Measurements from ENCODE around the gene SPATA31D4. TPM values are rescaled to one million over a fixed set of nuclear protein-coding genes. Genes with fewer than 3 reads are reported as not detected.

The SPATA31D4 gene
- total RNA-seq, 1 experiment from 2014 or later: not detected

DNA sequence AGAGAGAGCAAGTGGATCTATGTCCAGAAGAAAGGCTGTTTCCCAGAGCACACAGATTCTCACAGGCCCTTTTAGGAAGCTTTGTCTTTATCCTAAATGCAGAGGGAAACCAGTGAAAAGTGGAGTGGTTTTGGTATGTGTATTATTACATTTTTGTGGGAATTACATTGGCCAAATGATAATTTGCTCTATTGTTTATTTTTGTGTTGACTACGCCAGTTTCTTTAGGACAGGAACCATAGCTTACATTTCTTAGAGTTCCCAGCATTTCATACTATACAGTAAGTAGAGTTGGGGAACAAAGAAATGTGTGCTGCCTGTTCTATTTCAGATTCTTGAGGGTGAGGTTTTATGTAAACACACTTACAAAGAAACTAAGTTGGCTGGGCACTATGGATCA, 29.4 kb upstream of the SPATA31D4 start:
- no peak for DNase-seq
- no peak overlapping the region for H3K4me3 Mint-ChIP-seq (ENCODE audit: unreplicated experiment)
- ChIA-PET POLR2A (interaction anchor here (0.6 kb wide), 1 partner anchor 60 kb away, joined by 3 read pairs; no protein-coding TSS in a partner anchor), CTCF (no interaction called here)
- Histone ChIP-seq H3K4me3 (ENCODE audit: low read depth, low read length) (no peak overlapping the region), H3K4me1 (no peaks in the 10 kb centered on the region), H3K36me3 (ENCODE audit: control insufficient read depth, insufficient read depth, low read length) (no peaks in the 10 kb centered on the region), H3K9me3 (no peaks in the 10 kb centered on the region), H3K27me3 (replicated peaks; ENCODE audit: control insufficient read depth, insufficient read depth, low read length) (no peaks in the 10 kb centered on the region)
- no peaks in the 10 kb centered on the region for H3K27me3 Mint-ChIP-seq (ENCODE audit: insufficient read depth, unreplicated experiment)
- no peaks in the 10 kb centered on the region for H3K4me1 Mint-ChIP-seq (ENCODE audit: low read depth, unreplicated experiment)
- H3K27ac Mint-ChIP-seq (ENCODE audit: unreplicated experiment): no peak overlapping the region
- no TSS peak for BruUV-seq (replicated peaks)
- TF ChIP-seq, protein P1, sequence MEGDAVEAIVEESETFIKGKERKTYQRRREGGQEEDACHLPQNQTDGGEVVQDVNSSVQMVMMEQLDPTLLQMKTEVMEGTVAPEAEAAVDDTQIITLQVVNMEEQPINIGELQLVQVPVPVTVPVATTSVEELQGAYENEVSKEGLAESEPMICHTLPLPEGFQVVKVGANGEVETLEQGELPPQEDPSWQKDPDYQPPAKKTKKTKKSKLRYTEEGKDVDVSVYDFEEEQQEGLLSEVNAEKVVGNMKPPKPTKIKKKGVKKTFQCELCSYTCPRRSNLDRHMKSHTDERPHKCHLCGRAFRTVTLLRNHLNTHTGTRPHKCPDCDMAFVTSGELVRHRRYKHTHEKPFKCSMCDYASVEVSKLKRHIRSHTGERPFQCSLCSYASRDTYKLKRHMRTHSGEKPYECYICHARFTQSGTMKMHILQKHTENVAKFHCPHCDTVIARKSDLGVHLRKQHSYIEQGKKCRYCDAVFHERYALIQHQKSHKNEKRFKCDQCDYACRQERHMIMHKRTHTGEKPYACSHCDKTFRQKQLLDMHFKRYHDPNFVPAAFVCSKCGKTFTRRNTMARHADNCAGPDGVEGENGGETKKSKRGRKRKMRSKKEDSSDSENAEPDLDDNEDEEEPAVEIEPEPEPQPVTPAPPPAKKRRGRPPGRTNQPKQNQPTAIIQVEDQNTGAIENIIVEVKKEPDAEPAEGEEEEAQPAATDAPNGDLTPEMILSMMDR (IDR thresholded peaks at IDR 0.05; ENCODE audit: insufficient read depth in 1 of 2, low read depth in 1 of 2, low read length in 1 of 2, severe bottlenecking in 1 of 2, unreplicated experiment in 1 of 2): no peak
- no peaks in the 10 kb centered on the region for H3K9me3 Mint-ChIP-seq (ENCODE audit: unreplicated experiment)
- no peaks in the 10 kb centered on the region for H3K36me3 Mint-ChIP-seq (ENCODE audit: insufficient read depth, unreplicated experiment)
- intact Hi-C loops (cut with micrococcal nuclease; ENCODE audit: unreplicated experiment): no loop called here

DNA sequence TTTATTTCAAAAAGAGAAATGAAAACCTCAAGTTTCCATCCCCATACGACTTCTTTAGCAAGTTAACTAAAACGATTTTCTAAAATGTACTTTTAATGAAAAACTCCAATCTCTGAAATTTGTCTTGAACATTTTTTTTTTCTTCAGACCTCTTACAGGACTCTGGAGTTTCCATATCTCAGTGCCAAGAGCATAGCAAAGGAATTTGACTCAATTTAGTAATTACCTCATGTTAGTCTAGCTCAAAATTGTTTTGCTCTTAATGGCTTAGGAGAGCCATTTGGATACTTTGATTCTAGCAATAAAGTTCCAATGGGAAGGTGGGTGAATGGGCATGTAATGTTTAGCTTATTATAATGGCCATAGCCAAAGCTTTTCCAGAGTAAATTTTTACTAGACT, 26.0 kb upstream of the SPATA31D4 start:
- intact Hi-C loops (cut with micrococcal nuclease; ENCODE audit: unreplicated experiment): no loop called here
- H3K36me3 ChIP-seq (ENCODE audit: control insufficient read depth, insufficient read depth, low read length): no peaks in the 10 kb centered on the region
- ChIA-PET POLR2A (no interaction called here), CTCF (no interaction called here)
- Mint-ChIP-seq H3K27me3 (ENCODE audit: insufficient read depth, unreplicated experiment) (no peaks in the 10 kb centered on the region), H3K36me3 (ENCODE audit: insufficient read depth, unreplicated experiment) (peaks cover 4% of the 10 kb centered on the region), H3K4me1 (ENCODE audit: low read depth, unreplicated experiment) (no peaks in the 10 kb centered on the region), H3K9me3 (ENCODE audit: unreplicated experiment) (no peaks in the 10 kb centered on the region), H3K4me3 (ENCODE audit: unreplicated experiment) (no peak overlapping the region), H3K27ac (ENCODE audit: unreplicated experiment) (no peak overlapping the region)
- H3K4me3 ChIP-seq (ENCODE audit: low read depth, low read length): no peak overlapping the region
- no peaks in the 10 kb centered on the region for H3K9me3 ChIP-seq
- TF ChIP-seq, protein P1 (IDR thresholded peaks at IDR 0.05; ENCODE audit: insufficient read depth in 1 of 2, low read depth in 1 of 2, low read length in 1 of 2, severe bottlenecking in 1 of 2, unreplicated experiment in 1 of 2): no peak
- BruUV-seq (replicated peaks): no TSS peak
- H3K4me1 ChIP-seq: no peaks in the 10 kb centered on the region
- no peak for DNase-seq
- no peaks in the 10 kb centered on the region for H3K27me3 ChIP-seq (replicated peaks; ENCODE audit: control insufficient read depth, insufficient read depth, low read length)

DNA sequence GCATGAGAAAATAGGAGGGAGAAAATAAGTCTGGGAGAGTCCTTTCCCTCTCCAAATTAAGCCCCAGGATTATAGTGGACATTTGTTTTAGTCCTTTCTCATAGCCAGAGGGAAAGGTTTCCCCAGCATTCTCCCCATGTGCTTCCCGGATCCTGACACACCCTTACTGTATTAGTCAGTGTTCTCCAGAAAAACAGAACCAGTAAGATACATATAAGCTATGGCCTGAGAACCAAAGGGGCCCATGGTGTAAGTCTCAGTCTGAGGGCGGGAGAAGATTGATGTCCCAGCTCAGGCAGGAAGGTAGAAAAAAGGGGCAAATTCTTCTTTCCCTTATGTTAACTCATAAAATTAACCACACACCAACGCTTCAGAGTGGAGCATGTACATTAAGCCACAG, 25.6 kb upstream of the SPATA31D4 start:
- H3K4me1 Mint-ChIP-seq (ENCODE audit: low read depth, unreplicated experiment): no peaks in the 10 kb centered on the region
- no peak overlapping the region for H3K27ac Mint-ChIP-seq (ENCODE audit: unreplicated experiment)
- H3K27me3 Mint-ChIP-seq (ENCODE audit: insufficient read depth, unreplicated experiment): no peaks in the 10 kb centered on the region
- H3K36me3 ChIP-seq (ENCODE audit: control insufficient read depth, insufficient read depth, low read length): no peaks in the 10 kb centered on the region
- no TSS peak for BruUV-seq (replicated peaks)
- H3K4me3 Mint-ChIP-seq (ENCODE audit: unreplicated experiment): no peak overlapping the region
- intact Hi-C loops (cut with micrococcal nuclease; ENCODE audit: unreplicated experiment): no loop called here
- TF ChIP-seq, protein P1 (IDR thresholded peaks at IDR 0.05; ENCODE audit: insufficient read depth in 1 of 2, low read depth in 1 of 2, low read length in 1 of 2, severe bottlenecking in 1 of 2, unreplicated experiment in 1 of 2): no peak
- peaks cover 4% of the 10 kb centered on the region for H3K36me3 Mint-ChIP-seq (ENCODE audit: insufficient read depth, unreplicated experiment)
- no peaks in the 10 kb centered on the region for H3K9me3 ChIP-seq
- POLR2A ChIA-PET: no interaction called here
- no peak for DNase-seq
- H3K9me3 Mint-ChIP-seq (ENCODE audit: unreplicated experiment): no peaks in the 10 kb centered on the region
- no peak overlapping the region for H3K4me3 ChIP-seq (ENCODE audit: low read depth, low read length)
- no peaks in the 10 kb centered on the region for H3K27me3 ChIP-seq (replicated peaks; ENCODE audit: control insufficient read depth, insufficient read depth, low read length)
- CTCF ChIA-PET: no interaction called here
- H3K4me1 ChIP-seq: no peaks in the 10 kb centered on the region
